Activated T-cell treated with anti-CD3 and anti-CD28 coated beads, Interleukin-2, amount 50 U/mL, for 24 hours (primary cell): ENCODE data around the gene PRSS27.
"Not testable (repeated sequence)": the region's sequence is repeated elsewhere in the genome, so short reads cannot be mapped to it uniquely, and the experiment has no call there.

Source experiments
- DNase-seq: peaks from one replicate; pipeline ENCODE4 v3.0.0-alpha.2; 2020
- H3K27ac Mint-ChIP-seq: 2 replicates; pipeline ENCODE4 v1.8.0; 2020; ENCODE audit warnings: mild to moderate bottlenecking, mixed read lengths
- H3K27me3 Mint-ChIP-seq: 2 replicates; pipeline ENCODE4 v1.8.0; 2020; ENCODE audit warnings: mixed read lengths
- H3K36me3 Mint-ChIP-seq: 2 replicates; pipeline ENCODE4 v1.8.0; 2020; ENCODE audit warnings: low read depth, mixed read lengths
- H3K4me1 Mint-ChIP-seq: 2 replicates; pipeline ENCODE4 v1.8.0; 2020; ENCODE audit warnings: low read depth, mixed read lengths
- H3K4me3 Mint-ChIP-seq: 2 replicates; pipeline ENCODE4 v1.8.0; 2020; ENCODE audit warnings: mild to moderate bottlenecking, moderate library complexity, mixed read lengths
- H3K9me3 Mint-ChIP-seq: 2 replicates; pipeline ENCODE4 v1.8.0; 2020; ENCODE audit warnings: mixed read lengths

Gene PRSS27

DNA sequence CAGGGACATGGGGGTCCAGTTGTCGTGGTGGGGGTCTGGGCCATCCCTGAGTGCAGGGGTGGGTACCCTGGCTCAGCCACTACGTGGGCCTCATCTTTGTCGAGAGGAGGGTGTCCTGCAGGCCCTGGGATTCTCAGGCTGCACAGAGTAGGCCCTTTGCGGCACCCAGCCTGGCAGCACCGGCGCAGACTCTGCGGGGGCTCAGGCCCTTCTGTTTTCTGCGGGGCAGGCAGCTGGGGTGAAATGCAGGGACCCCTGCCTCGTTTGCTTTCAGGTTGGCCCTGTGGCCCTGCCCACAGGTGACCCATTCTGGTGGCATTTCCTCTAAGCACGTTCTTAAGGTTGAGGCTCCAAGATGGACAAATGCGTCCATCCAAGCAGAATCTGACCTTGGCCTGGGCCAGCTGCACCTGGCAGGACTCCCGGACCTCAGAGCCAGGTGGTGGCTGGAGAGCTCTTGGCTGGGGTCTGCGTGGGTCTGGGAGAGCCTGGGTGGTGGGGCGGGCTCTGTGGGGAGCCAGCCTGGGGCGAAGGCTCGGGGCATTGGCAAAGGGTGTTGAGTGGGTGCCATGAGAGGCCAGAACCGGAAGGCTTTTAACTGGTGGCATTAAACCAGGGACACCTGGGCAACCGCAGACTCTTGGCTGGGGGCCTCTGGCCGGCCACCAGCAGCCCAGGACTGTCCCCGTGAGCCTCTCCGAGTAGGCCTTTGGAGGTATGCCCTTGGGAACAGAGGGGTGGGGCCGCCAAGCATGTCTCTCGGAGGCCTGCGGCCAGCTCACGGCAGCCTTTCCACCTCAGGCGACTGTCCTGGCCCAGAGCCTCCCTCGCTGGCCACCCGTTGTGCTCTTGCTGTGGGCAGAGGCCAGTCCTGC is 16.9 kb downstream of the PRSS27 start:
- Mint-ChIP-seq H3K36me3 (peaks cover 81% of the 10 kb centered on the region), H3K4me1 (no peaks in the 10 kb centered on the region), H3K9me3 (no peaks in the 10 kb centered on the region), H3K27me3 (no peaks in the 10 kb centered on the region), H3K4me3 (no peak overlapping the region), H3K27ac (no peak overlapping the region)
- DNase-seq = no peak

DNA sequence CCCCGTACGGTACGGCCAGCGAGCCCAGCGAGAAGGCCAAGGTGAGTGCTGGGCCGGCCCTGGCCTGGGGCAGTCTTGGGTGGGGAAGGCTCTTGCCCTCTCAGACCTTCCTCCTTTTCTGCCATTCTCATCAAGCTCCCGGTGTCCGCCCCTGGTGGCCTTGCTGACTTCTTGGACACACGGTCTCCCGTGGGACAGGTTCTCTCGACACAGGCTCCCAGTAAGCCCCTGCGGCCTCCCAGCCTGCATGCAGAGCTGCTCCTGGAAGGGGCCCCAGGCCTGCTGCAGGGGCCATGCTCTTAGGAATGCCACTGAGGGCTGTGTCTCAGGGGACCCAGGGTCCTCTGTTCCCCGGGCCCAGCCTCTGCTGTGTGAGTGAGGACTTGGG is 17.6 kb downstream of the PRSS27 start:
- DNase-seq = no peak
- H3K4me1 Mint-ChIP-seq = no peaks in the 10 kb centered on the region
- peaks cover 81% of the 10 kb centered on the region for H3K36me3 Mint-ChIP-seq
- H3K4me3 Mint-ChIP-seq = no peak overlapping the region
- H3K27me3 Mint-ChIP-seq = no peaks in the 10 kb centered on the region
- no peak overlapping the region for H3K27ac Mint-ChIP-seq
- H3K9me3 Mint-ChIP-seq = no peaks in the 10 kb centered on the region

- H3K9me3 Mint-ChIP-seq = no peaks in the 10 kb centered on the region
- DNase-seq = no peak
- no peak overlapping the region for H3K4me3 Mint-ChIP-seq
- H3K27ac Mint-ChIP-seq = no peak overlapping the region
- peaks cover 82% of the 10 kb centered on the region for H3K36me3 Mint-ChIP-seq
- no peaks in the 10 kb centered on the region for H3K4me1 Mint-ChIP-seq
- H3K27me3 Mint-ChIP-seq = no peaks in the 10 kb centered on the region
Measured at GRCh38 chr16:2701713-2702437, 18.1 kb downstream of the PRSS27 start.

DNA sequence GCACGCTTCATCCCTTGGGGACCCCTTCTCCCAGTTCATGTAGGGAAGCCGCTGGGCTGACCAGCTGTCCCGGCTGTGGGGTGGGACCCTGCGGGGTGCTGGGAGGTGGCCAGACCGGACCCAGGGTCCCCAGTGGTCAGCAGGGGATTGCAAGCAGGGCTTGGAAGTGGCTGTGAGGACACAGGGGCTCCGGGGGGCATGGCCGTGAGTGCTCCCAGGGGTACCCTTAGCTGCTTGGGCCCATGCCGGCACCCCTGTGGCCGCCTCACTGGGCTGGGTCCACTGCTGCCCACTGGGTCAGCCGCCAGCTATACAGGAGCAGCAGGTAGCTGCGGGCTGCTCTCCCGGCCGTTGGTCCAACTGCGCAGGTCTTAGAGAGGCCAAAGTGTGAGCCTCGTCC is 18.8 kb downstream of the PRSS27 start:
- H3K27ac Mint-ChIP-seq = no peak overlapping the region
- H3K9me3 Mint-ChIP-seq = no peaks in the 10 kb centered on the region
- no peaks in the 10 kb centered on the region for H3K4me1 Mint-ChIP-seq
- H3K36me3 Mint-ChIP-seq = peaks cover 84% of the 10 kb centered on the region
- no peak for DNase-seq
- H3K4me3 Mint-ChIP-seq = no peak overlapping the region
- H3K27me3 Mint-ChIP-seq = no peaks in the 10 kb centered on the region

DNA sequence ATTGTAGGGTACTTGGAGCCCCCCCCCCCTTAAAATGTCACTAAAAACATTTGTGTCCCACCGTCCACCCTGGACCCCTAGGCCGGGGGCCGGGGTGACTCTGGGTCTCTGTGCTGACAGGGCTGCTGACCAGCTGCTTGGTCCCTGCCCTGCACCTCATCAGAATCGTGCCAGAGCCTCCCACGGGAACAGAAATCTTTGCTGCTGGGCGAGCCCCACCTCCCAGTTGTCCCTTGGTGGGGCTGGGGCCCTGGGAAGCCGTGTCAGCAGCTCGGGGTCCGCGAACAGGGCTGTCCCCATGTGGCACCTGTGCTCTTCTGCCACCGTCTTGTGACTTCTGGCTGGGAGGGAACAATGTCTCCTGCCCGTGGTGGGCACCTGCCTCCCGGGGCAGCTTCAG is 19.2 kb downstream of the PRSS27 start:
- no peaks in the 10 kb centered on the region for H3K27me3 Mint-ChIP-seq

GRCh38 chr16:2699791-2700600 is 20.0 kb downstream of the PRSS27 start:
- Mint-ChIP-seq H3K4me1 (no peaks in the 10 kb centered on the region), H3K9me3 (no peaks in the 10 kb centered on the region)

More for the DNA sequence above, 19.2 kb downstream of the PRSS27 start:
- no peak for DNase-seq
- Mint-ChIP-seq H3K4me3 (no peak overlapping the region), H3K9me3 (no peaks in the 10 kb centered on the region), H3K27ac (no peak overlapping the region), H3K4me1 (no peaks in the 10 kb centered on the region), H3K36me3 (peaks cover 79% of the 10 kb centered on the region)

GRCh38 chr16:2698965-2699750 is 20.9 kb downstream of the PRSS27 start:
- no peak overlapping the region for H3K27ac Mint-ChIP-seq
- peaks cover 68% of the 10 kb centered on the region for H3K36me3 Mint-ChIP-seq
- no peak overlapping the region for H3K4me3 Mint-ChIP-seq
- H3K27me3 Mint-ChIP-seq = no peaks in the 10 kb centered on the region
- no peaks in the 10 kb centered on the region for H3K9me3 Mint-ChIP-seq
- no peak for DNase-seq
- no peaks in the 10 kb centered on the region for H3K4me1 Mint-ChIP-seq

More at GRCh38 chr16:2699791-2700600, 20.0 kb downstream of the PRSS27 start:
- no peaks in the 10 kb centered on the region for H3K27me3 Mint-ChIP-seq
- DNase-seq = no peak
- no peak overlapping the region for H3K27ac Mint-ChIP-seq
- H3K36me3 Mint-ChIP-seq = peaks cover 72% of the 10 kb centered on the region
- no peak overlapping the region for H3K4me3 Mint-ChIP-seq

- H3K27me3 Mint-ChIP-seq = no peaks in the 10 kb centered on the region
- H3K36me3 Mint-ChIP-seq = peaks cover 64% of the 10 kb centered on the region
- H3K9me3 Mint-ChIP-seq = no peaks in the 10 kb centered on the region
- no peak overlapping the region for H3K27ac Mint-ChIP-seq
- peaks cover 1% of the 10 kb centered on the region for H3K4me1 Mint-ChIP-seq
- DNase-seq = no peak
- no peak overlapping the region for H3K4me3 Mint-ChIP-seq
Measured at GRCh38 chr16:2698103-2698870, 21.7 kb downstream of the PRSS27 start.

GRCh38 chr16:2697401-2697948 is 22.5 kb downstream of the PRSS27 start:
- DNase-seq = no peak
- Mint-ChIP-seq H3K36me3 (peaks cover 61% of the 10 kb centered on the region), H3K4me1 (peaks cover 1% of the 10 kb centered on the region), H3K27ac (no peak overlapping the region), H3K9me3 (no peaks in the 10 kb centered on the region), H3K27me3 (no peaks in the 10 kb centered on the region), H3K4me3 (no peak overlapping the region)

GRCh38 chr16:2696601-2697250 is 23.3 kb downstream of the PRSS27 start:
- H3K4me1 Mint-ChIP-seq, H3K27me3 Mint-ChIP-seq, H3K27ac Mint-ChIP-seq, H3K9me3 Mint-ChIP-seq, DNase-seq, H3K4me3 Mint-ChIP-seq: not testable (repeated sequence)
- H3K36me3 Mint-ChIP-seq = peaks cover 61% of the 10 kb centered on the region

GRCh38 chr16:2692948-2693651 is 26.9 kb downstream of the PRSS27 start:
- Mint-ChIP-seq H3K4me3 (no peak overlapping the region), H3K36me3 (peaks cover 50% of the 10 kb centered on the region)
- DNase-seq = no peak

GRCh38 chr16:2692251-2692947 is 27.6 kb downstream of the PRSS27 start:
- Mint-ChIP-seq H3K27ac (no peak overlapping the region), H3K4me3 (no peak overlapping the region), H3K9me3 (no peaks in the 10 kb centered on the region), H3K27me3 (no peaks in the 10 kb centered on the region), H3K36me3 (peaks cover 49% of the 10 kb centered on the region), H3K4me1 (peaks cover 21% of the 10 kb centered on the region)
- DNase-seq = no peak

More at GRCh38 chr16:2692948-2693651, 26.9 kb downstream of the PRSS27 start:
- H3K27ac Mint-ChIP-seq = no peak overlapping the region
- no peaks in the 10 kb centered on the region for H3K27me3 Mint-ChIP-seq
- H3K4me1 Mint-ChIP-seq = peaks cover 15% of the 10 kb centered on the region
- no peaks in the 10 kb centered on the region for H3K9me3 Mint-ChIP-seq
